ENCODE measurements around the gene GRAMD4.
A peak's percentile ranks its signal among the peaks of the same experiment; 100 is the strongest.
"Not testable (repeated sequence)": the region's sequence is repeated elsewhere in the genome, so short reads cannot be mapped to it uniquely, and the experiment has no call there.

Gene GRAMD4

DNA sequence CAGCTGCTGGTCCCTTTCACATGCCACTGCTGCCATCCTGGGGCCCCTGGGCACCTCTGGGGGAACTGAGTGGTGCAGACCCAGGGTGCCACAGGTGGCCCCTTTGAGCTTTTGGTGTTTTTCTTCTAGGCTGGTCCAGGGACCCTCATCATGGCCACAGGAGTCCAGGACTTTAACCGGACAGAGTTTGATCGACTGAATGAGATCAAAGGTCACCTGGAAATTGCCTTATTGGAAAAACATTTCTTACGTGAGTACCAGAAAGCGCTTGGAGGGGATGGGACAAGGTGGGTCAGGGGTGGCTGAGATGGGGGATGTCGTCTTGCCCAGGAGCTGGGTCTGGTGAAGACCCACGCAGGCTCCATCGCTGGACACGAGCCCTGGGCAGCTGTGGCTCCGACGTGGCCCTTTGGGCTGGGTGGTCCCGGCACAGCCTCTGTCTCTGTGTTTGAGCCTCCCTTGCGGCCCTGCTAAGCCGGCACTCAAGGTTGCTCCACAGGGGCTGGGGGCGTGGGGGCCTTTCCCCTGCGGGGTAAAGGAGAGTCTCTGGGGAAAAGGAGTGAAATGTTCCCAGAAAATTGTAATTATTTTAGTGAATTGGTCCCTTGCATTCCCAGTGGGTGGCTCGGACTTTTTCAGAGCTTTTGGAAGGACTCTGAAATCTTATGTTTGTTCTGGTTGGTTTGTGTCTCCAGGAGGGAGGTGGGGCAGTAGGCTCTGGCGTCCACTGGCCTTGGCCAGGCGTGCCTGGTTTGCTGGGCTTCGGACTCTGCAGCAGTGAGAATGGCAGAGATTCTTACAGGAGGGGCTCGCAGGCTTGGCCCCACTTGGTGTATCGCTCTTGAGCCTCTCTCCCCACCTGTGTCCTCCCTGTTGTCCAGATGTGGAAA lies 17.8 kb downstream of the GRAMD4 start:
- no peak for DNase-seq (ENCODE audit: low read depth, low spot score)

- DNase-seq (ENCODE audit: low read depth, low spot score): no peak
These were observed 18.6 kb downstream of the GRAMD4 start for GRCh38 chr22:46638601-46639431.

GRCh38 chr22:46639843-46640242 lies 19.7 kb downstream of the GRAMD4 start:
- no peak for DNase-seq (ENCODE audit: low read depth, low spot score)

- no peak for DNase-seq (ENCODE audit: low read depth, low spot score)
These were observed 20.3 kb downstream of the GRAMD4 start for GRCh38 chr22:46640293-46641055.

DNA sequence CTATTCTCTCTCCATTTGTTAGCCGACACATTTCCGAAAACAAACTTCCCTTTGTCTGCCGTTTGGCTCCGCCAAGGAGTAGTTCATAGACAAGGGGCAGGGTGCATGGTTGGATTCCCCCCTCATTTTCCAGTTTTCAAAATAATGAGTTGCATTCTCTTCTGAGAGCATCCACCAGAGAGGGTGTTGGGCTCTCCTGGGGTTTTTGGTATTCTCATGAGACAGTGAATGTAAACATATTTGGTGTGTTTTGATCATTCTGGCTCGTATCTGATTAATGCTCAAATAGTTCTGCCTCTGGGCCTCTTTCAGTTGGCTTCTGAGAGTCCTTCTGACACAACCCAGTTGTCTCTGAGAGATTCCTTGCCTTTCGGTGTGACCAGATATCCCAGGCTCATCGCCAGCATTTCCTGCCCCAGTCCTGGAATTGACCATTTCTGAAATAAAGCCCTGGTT lies 21.7 kb downstream of the GRAMD4 start:
- DNase-seq (ENCODE audit: low read depth, low spot score): no peak

GRCh38 chr22:46642840-46643480 lies 22.8 kb downstream of the GRAMD4 start:
- DNase-seq (ENCODE audit: low read depth, low spot score): not testable (repeated sequence)

- no peak for DNase-seq (ENCODE audit: low read depth, low spot score)
These were observed 26.5 kb downstream of the GRAMD4 start for GRCh38 chr22:46646531-46647215.

DNA sequence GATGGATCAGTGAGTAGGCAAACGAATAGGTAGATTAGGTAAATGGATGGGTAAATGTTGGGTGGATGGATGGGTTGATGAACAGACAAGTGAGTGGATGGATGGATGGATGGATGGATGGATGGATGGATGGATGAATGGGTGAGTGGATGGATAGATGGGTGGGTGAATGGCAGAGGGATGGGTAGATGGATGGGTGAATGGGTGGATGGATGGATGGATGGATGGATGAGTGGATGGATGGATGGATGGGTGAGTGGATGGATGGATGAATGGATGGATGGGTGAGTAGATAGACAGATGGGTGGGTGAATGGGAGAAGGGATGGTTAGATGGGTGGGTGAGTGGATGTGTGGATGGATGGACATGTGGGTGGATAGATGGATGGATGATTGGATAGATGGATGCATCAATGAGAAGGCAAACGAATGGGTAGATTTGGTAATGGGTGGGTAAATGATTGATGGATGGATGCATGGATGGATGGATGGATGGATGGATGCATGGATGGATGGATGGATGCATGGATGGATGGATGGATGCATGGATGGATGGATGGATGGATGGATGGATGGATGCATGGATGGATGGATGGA lies 28.1 kb downstream of the GRAMD4 start:
- DNase-seq (ENCODE audit: low read depth, low spot score): not testable (repeated sequence)

GRCh38 chr22:46649141-46650077 lies 29.2 kb downstream of the GRAMD4 start:
- no peak for DNase-seq (ENCODE audit: low read depth, low spot score)

DNA sequence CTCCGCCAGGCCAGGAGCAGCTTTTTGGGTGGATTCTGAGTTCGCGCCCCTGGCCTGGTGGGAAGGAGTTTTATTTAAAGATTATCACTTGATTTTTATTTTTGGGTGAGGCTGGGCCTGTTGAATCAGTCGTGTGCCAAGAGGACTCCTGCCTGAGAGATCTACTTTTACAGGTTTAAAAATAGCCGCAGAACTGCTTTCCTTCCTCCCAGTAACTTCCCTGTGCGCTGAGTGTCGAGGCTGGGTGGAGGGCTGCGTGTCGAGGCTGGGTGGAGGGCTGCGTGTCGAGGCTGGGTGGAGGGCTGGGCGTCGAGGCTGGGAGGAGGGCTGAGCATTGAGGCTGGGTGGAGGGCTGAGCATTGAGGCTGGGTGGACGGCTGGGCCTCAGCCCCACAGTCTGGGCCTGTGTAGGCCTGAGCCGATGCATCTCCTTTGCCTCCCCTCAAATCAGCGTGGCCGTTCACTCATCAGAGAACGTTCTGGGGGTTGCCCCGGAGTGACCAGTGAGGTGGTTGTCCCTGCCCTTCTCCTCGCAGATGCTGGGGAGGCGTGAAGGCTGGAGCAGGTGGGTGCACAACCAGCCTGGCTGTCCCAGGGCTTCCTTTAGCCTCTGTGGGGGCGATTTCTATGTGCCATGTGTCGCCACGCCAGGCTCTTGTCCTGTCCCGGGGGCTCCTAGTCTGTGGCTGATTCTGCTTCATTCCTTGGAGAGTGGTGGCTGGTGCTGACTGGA lies 30.1 kb downstream of the GRAMD4 start:
- no peak for DNase-seq (ENCODE audit: low read depth, low spot score)

- no peak for DNase-seq (ENCODE audit: low read depth, low spot score)
These were observed 31.1 kb downstream of the GRAMD4 start for GRCh38 chr22:46651316-46651715.

GRCh38 chr22:46652081-46652846 lies 32.1 kb downstream of the GRAMD4 start:
- DNase-seq (ENCODE audit: low read depth, low spot score): peak; percentile 30

DNA sequence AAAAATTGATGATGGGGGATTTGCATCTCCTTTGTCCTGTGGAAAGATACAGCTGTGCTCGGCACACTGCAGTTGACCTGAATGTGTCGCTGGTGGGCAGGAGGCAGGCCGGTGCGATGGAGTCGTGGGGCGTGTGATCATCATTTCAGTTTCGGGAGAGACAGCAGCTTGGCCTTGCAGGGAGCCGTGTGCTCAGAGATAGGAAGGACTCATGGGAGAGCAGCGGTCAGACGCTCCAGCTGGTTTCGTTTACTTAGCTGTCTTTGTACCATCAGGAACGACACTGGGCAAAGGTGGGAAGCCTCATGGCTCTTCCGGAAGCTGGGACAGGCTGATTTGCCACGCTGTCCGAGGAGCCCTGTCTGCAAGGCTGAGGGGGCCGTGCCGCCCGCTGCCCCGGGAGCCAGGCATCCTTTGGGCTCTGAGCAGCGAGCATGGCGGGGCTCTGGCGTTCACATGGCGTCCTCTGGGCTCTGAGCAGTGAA lies 32.7 kb downstream of the GRAMD4 start:
- DNase-seq (ENCODE audit: low read depth, low spot score): no peak

GRCh38 chr22:46653596-46653995 lies 33.4 kb downstream of the GRAMD4 start:
- DNase-seq (ENCODE audit: low read depth, low spot score): no peak

- no peak for DNase-seq (ENCODE audit: low read depth, low spot score)
These were observed 34.2 kb downstream of the GRAMD4 start for GRCh38 chr22:46654426-46654825.

DNA sequence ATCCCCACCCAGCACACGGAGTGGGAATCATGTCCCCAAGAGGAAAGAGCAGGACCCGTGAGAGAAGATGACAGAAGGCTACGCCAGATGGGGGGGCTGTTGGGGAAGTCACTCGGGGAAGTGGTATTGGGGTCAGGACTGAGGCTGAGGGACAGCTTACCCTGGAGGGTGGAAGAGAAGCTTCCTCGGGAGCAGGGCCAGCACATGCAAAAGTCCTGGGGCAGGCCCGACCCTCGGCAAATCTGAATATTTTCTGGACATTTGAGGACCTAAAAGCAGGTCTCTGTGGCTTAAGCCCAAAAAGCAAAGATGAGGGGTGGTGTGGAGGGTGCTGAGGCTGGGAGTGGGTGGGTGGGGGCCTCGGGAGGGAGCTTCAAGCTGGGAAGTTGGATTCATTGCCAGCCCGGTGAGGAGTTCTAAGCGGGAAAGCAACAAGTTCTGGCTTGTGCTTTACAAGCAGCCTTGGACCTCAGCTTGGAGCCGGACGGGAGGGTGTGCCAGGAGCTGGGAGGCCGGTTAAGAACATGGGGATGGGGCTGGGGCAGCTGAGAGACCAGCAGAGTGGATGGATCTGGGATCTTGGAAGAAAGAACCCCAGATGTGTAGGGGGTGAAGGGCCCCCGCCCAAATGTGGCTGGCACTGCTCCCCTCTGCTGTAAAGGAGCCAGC lies 34.9 kb downstream of the GRAMD4 start:
- no peak for DNase-seq (ENCODE audit: low read depth, low spot score)
